Keratinocyte (primary cell): ENCODE data around the gene RASGRF2. TPM values are rescaled to one million over a fixed set of nuclear protein-coding genes. Genes with fewer than 3 reads are reported as not detected.

Experiments
- DNase-seq: peaks from one replicate; pipeline ENCODE4 v3.0.0-alpha.2; 2011; ENCODE audit warnings: low read depth, missing footprints, low spot score
- FAIRE-seq: peaks from 2 replicates; lab custom pipeline; 2011; peaks lifted over from hg19 to GRCh38; lab: Jason Lieb, UNC
- H2AFZ ChIP-seq: 2 replicates; pipeline ENCODE4 v1.6.0; 2012; ENCODE audit warnings: low read length, control low read depth, inconsistent platforms; ENCODE audit not compliant: control insufficient read depth
- H3K27ac ChIP-seq: 2 replicates; pipeline ENCODE4 v1.5.1; 2011; ENCODE audit warnings: low read length; ENCODE audit not compliant: control insufficient read depth, insufficient read depth
- H3K27me3 ChIP-seq: 3 replicates; pipeline ENCODE4 v1.6.0; 2011; ENCODE audit warnings: low read length; ENCODE audit not compliant: control insufficient read depth, insufficient read depth; ENCODE audit errors: extremely low read depth
- H3K36me3 ChIP-seq, 2 experiments: 2 replicates in 1 of 2; 3 replicates in 1 of 2; pipeline ENCODE4 v1.5.1; 2011; ENCODE audit warnings: low read length in 2 of 2, mild to moderate bottlenecking in 1 of 2; ENCODE audit not compliant: control insufficient read depth in 2 of 2, insufficient read depth in 2 of 2; ENCODE audit errors: extremely low read depth in 1 of 2
- H3K4me1 ChIP-seq: 3 replicates; pipeline ENCODE4 v1.5.1; 2011; ENCODE audit warnings: low read length; ENCODE audit not compliant: control insufficient read depth, insufficient read depth; ENCODE audit errors: extremely low read depth
- H3K4me2 ChIP-seq: 3 replicates; pipeline ENCODE4 v1.6.0; 2011; ENCODE audit warnings: low read depth, low read length; ENCODE audit not compliant: control insufficient read depth, insufficient read depth; ENCODE audit errors: extremely low read depth
- H3K4me3 ChIP-seq, 3 experiments: fragments of 200-600 bp in 1 of 3; sonication (generic) in 1 of 3; 2 replicates in 2 of 3; 3 replicates in 1 of 3; pipeline ENCODE4 v1.5.1; 2011 to 2016; ENCODE audit warnings: low read length in 3 of 3, mild to moderate bottlenecking in 3 of 3, control low read depth in 2 of 3, inconsistent platforms in 1 of 3, low read depth in 1 of 3, mixed read lengths in 1 of 3, mixed run types in 1 of 3, moderate library complexity in 1 of 3; ENCODE audit not compliant: control insufficient read depth in 2 of 3, insufficient read depth in 2 of 3; ENCODE audit errors: extremely low read depth in 1 of 3
- H3K79me2 ChIP-seq: 2 replicates; pipeline ENCODE4 v1.6.0; 2012; ENCODE audit warnings: low read length; ENCODE audit not compliant: control insufficient read depth, insufficient read depth
- H3K9ac ChIP-seq: 3 replicates; pipeline ENCODE4 v1.6.0; 2011; ENCODE audit warnings: low read length; ENCODE audit not compliant: control insufficient read depth, insufficient read depth; ENCODE audit errors: extremely low read depth
- H3K9me1 ChIP-seq: 3 replicates; pipeline ENCODE4 v1.6.0; 2011; ENCODE audit warnings: low read length; ENCODE audit not compliant: control insufficient read depth, insufficient read depth; ENCODE audit errors: extremely low read depth
- H3K9me3 ChIP-seq: 2 replicates; pipeline ENCODE4 v1.5.1; 2012; ENCODE audit warnings: low read depth, low read length; ENCODE audit not compliant: control insufficient read depth
- H4K20me1 ChIP-seq: 3 replicates; pipeline ENCODE4 v1.6.0; 2011; ENCODE audit warnings: low read length; ENCODE audit not compliant: control insufficient read depth, insufficient read depth; ENCODE audit errors: extremely low read depth
- CTCF ChIP-seq, 3 experiments: IDR thresholded peaks in 1 of 3; conservative IDR thresholded peaks in 1 of 3; optimal IDR thresholded peaks in 1 of 3; 2 replicates in 2 of 3; 3 replicates in 1 of 3; pipeline versions ENCODE3 to v1.5.1; 2011; ENCODE audit warnings: low read length in 3 of 3, mild to moderate bottlenecking in 3 of 3, moderate library complexity in 2 of 3, control low read depth in 1 of 3, inconsistent platforms in 1 of 3; ENCODE audit not compliant: insufficient read depth in 2 of 3; ENCODE audit errors: extremely low read depth in 1 of 3
- EZH2 ChIP-seq: IDR thresholded peaks from one replicate; pipeline ENCODE4 v1.6.1; 2012; ENCODE audit warnings: inconsistent platforms, mild to moderate bottlenecking, low read length, moderate library complexity
- dilution Hi-C: fragments of 300-500 bp; cut with MboI; formaldehyde crosslinking; loops from one replicate; pipeline ENCODE4 v1.7.0; 2020; ENCODE audit warnings: low sequenced_read_pairs; ENCODE audit not compliant: extremely low pct_ligation_motif_present
- polyA plus RNA-seq, 5 experiments: library from polyadenylated mRNA; depleted of rRNA in 3 of 5; stranded (reverse) in 3 of 5; stranded (forward) in 1 of 5; unstranded in 1 of 5; fragments of >200 nt; gene quantifications; 1 replicate in 1 of 5; 2 replicates in 3 of 5; 3 replicates in 1 of 5; pipeline versions ENCODE4 v1.2.1 to v1.2.3, GENCODE V29; 2011 to 2012; ENCODE audit warnings: missing spikeins in 2 of 5, low read depth in 1 of 5, low replicate concordance in 1 of 5

RASGRF2 gene
- polyA plus RNA-seq, 1 donor (not counting 4 experiments of a cell fraction or from before 2014, with no cell fraction given), result 0.03 TPM

GRCh38 chr5:81095835-81096234 is 135.7 kb downstream of the RASGRF2 start:
- Histone ChIP-seq H3K4me3 (no peak overlapping the region), H3K9me3 (no peaks in the 10 kb centered on the region), H3K9ac (no peak overlapping the region), H3K27ac (no peak overlapping the region), H3K4me2 (no peak overlapping the region), H3K27me3 (no peaks in the 10 kb centered on the region), H3K36me3 (no peaks in the 10 kb centered on the region), H3K4me1 (no peaks in the 10 kb centered on the region), H2AFZ (no peak overlapping the region), H3K9me1 (no peaks in the 10 kb centered on the region), H3K79me2 (no peaks in the 10 kb centered on the region), H4K20me1 (no peaks in the 10 kb centered on the region)
- dilution Hi-C loops, result no loop called here
- DNase-seq, result no peak
- FAIRE-seq, result no peak
- TF ChIP-seq EZH2 (no peak), CTCF (optimal IDR thresholded peaks at IDR 0.05 in 1 of 3, IDR thresholded peaks at IDR 0.05 in 1 of 3, conservative IDR thresholded peaks at IDR 0.05 in 1 of 3; ENCODE audit: extremely low read depth in 1 of 3, insufficient read depth in 2 of 3, low read length in 3 of 3) (no peak)

GRCh38 chr5:81097713-81098112 is 137.6 kb downstream of the RASGRF2 start:
- Histone ChIP-seq H3K9me3 (no peaks in the 10 kb centered on the region), H3K27ac (no peak overlapping the region), H2AFZ (no peak overlapping the region), H4K20me1 (no peaks in the 10 kb centered on the region), H3K9ac (no peak overlapping the region), H3K79me2 (no peaks in the 10 kb centered on the region), H3K4me1 (no peaks in the 10 kb centered on the region), H3K27me3 (no peaks in the 10 kb centered on the region), H3K36me3 (no peaks in the 10 kb centered on the region), H3K4me3 (no peak overlapping the region), H3K9me1 (no peaks in the 10 kb centered on the region), H3K4me2 (no peak overlapping the region)
- no peak for DNase-seq
- TF ChIP-seq EZH2, result no peak
- TF ChIP-seq CTCF (optimal IDR thresholded peaks at IDR 0.05 in 1 of 3, IDR thresholded peaks at IDR 0.05 in 1 of 3, conservative IDR thresholded peaks at IDR 0.05 in 1 of 3; ENCODE audit: extremely low read depth in 1 of 3, insufficient read depth in 2 of 3, low read length in 3 of 3), result no peak
- no peak for FAIRE-seq
- dilution Hi-C loops, result no loop called here
